Astrocyte of the spinal cord (primary cell): Measurements from ENCODE around the gene ATRNL1.

Source experiments
- DNase-seq: peaks from one replicate; pipeline ENCODE4 v3.0.0; 2011; ENCODE audit warnings: low read depth, low spot score
- H3K4me3 ChIP-seq: 2 replicates; pipeline ENCODE4 v1.5.1; 2011; ENCODE audit warnings: low read depth, mild to moderate bottlenecking, low read length, moderate library complexity
- in situ Hi-C: cut with HindIII; loops from 2 replicates; pipeline ENCODE4 v1.10.0; 2017; ENCODE audit warnings: low sequenced_read_pairs
- TF ChIP-seq, protein P1 (sequence below): IDR thresholded peaks from 2 replicates; pipeline ENCODE4 v1.5.1; 2012; ENCODE audit warnings: low read depth, mild to moderate bottlenecking, low read length, inconsistent platforms

The ATRNL1 gene

DNA sequence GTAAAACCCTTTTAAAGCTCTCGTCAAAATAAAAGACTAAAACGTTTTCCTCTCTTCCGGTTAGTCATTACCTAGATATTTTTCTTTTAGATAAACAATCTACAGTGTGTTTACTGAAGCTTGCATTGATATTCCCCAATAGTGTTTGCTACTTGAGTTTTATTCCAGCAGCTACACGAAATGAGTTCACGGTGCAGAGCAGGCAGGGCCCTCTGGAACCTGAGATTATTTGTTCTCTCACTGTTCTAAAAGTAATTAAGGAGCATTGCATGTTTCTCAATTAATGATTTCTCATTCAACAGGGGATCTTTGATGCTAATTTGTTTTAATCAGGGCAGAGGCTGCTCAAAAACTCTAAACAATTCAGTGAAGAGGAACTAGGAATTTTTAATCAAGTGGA, 860.1 kb downstream of the ATRNL1 start:
- in situ Hi-C loops, result no loop called here

DNA sequence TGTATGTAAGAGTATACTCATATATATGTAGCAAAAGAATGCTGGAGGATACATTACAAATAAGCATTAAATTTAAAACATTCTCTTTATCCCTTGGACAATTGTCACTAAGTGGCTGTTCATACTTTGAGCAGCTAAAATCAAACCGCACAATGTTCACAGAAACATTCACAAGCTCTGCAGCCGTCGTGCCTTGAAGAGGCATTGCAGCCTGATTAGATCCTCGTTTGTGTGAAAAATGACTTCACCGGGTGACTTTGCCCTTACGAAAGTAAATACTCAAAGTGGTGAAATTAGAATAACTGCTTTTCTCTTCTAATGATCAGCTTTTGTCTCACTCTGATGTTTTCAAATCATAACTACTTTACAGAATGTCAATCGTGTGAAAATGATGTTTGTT, 860.8 kb downstream of the ATRNL1 start:
- in situ Hi-C loops, result no loop called here
- TF ChIP-seq, protein P1, sequence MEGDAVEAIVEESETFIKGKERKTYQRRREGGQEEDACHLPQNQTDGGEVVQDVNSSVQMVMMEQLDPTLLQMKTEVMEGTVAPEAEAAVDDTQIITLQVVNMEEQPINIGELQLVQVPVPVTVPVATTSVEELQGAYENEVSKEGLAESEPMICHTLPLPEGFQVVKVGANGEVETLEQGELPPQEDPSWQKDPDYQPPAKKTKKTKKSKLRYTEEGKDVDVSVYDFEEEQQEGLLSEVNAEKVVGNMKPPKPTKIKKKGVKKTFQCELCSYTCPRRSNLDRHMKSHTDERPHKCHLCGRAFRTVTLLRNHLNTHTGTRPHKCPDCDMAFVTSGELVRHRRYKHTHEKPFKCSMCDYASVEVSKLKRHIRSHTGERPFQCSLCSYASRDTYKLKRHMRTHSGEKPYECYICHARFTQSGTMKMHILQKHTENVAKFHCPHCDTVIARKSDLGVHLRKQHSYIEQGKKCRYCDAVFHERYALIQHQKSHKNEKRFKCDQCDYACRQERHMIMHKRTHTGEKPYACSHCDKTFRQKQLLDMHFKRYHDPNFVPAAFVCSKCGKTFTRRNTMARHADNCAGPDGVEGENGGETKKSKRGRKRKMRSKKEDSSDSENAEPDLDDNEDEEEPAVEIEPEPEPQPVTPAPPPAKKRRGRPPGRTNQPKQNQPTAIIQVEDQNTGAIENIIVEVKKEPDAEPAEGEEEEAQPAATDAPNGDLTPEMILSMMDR, result no peak
- DNase-seq, result no peak
- no peak overlapping the region for H3K4me3 ChIP-seq

More for the DNA sequence above, 860.1 kb downstream of the ATRNL1 start:
- no peak overlapping the region for H3K4me3 ChIP-seq
- TF ChIP-seq, protein P1, result no peak
- DNase-seq, result no peak

DNA sequence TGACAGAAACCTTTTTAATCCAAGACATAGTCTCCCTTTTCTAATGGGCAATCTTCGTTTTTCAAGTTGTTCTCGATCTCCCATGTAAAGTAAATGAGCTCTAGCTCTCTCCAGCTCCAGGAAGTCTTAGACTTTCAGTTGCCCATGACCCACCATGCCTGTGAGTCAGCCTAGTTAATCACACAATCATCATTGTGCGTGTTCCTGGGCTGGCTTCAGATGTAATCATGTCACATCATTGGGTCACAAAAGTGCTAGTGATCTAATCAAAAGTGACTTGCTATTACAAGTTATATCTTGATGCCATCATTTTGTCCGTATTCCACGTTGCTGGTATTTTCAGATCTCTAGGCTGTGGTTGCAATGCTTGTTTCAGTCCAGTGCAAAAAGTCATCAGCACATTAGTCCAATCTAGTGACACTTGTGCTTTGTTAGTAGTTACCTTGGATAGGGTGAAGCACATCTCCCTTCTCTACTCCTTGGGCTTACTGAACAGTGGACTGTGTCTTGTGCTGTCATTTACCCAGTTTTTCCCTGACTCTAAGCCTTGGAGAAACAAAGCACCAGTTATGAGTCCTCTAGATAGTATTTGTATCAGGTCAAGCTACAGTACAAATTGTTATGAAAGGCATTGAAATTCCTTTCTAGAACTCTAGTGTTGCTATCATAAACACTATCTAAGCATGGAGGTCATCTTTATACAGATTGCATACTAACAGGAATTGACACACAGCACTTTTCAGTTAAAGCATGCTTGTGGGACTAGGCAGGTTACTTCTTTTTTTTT, 863.3 kb downstream of the ATRNL1 start:
- TF ChIP-seq, protein P1, result no peak
- no peak overlapping the region for H3K4me3 ChIP-seq
- no peak for DNase-seq
- in situ Hi-C loops, result no loop called here

DNA sequence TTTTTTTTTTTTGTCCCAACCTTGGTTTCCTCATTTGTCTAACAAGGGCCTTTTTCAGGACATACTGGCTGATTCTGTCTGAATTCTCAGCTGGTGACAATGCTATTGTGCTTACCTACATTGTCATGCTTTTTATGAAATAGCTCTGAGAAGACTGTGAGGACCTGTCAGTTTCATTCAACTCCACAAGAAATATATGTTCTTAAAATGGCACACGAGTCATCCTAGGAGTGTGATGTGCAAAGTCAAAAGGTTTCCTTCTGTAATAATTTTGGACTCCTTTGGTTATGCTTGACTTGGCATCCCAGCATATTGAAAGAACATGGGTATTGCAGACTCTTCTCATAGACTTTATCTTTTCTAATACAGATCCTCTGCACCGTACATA, 863.8 kb downstream of the ATRNL1 start:
- H3K4me3 ChIP-seq, result no peak overlapping the region
- in situ Hi-C loops, result no loop called here
- no peak for DNase-seq
- TF ChIP-seq, protein P1, result no peak

DNA sequence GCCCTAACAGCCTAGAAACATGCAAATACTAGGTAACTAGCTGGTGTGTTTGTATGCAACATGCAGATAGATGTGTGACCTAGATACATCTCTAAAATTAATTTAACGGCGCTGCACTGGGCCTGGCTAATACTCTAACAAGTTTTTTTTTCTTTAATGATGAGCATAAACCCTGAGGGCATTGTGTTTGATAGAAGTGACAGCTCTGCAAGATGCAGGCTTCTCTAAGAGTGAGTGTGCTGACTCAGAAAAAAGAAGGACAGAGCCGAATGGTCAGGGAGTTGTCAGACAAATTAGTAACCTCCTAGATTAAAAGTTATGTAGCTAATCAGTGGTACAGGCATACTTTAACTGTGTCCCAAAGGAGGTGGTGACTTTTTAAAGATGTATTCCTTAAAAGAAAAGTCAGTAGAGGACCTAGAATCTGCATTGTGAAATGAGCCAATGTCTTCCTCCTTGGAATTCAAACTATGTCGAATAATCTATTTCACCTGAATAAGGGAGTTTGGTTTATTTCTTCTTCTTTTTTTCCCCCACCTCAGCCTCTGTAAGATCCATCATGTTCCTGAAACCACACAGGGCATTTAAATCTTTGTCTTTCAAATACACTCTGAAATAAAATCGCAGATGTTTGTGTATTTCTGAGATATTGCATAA, 864.7 kb downstream of the ATRNL1 start:
- in situ Hi-C loops, result no loop called here
- TF ChIP-seq, protein P1, result no peak
- no peak overlapping the region for H3K4me3 ChIP-seq
- no peak for DNase-seq

DNA sequence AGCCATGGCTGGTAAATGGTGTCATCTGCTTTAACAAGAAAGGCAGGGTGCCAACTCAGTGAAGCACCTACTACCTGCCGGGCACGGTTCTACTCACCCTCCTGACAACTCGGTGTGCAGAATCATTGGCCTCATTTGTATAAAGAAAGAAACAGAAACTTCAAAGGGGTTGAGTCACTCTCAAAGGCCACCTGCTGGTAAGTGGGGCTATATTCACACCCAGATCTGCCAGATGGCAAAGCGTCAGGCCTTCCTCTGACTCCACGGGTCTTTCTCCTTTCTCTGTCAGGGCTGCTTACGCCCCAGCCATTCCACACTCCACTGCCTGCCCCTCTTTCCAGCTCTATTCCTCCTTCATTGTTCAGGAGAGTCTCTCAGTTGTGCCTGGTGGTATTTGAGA, 870.7 kb downstream of the ATRNL1 start:
- DNase-seq, result peak; percentile 54
- no peak overlapping the region for H3K4me3 ChIP-seq
- TF ChIP-seq, protein P1, result peak; percentile 35
- in situ Hi-C loops, result no loop called here
